Renal cortex interstitium (tissue), 11 donors: ENCODE measurements around the gene MPZL1. TPM values are rescaled to one million over a fixed set of nuclear protein-coding genes. Genes with fewer than 3 reads are reported as not detected.
"Not testable (repeated sequence)": the region's sequence is repeated elsewhere in the genome, so short reads cannot be mapped to it uniquely, and the experiment has no call there.

Source experiments
- DNase-seq, 11 donors: peaks; one replicate each; pipeline ENCODE4 v3.0.0-alpha.2; 2013; ENCODE audit warnings: low read depth in 9 of 11, low spot score in 4 of 11; ENCODE audit errors: extremely low read depth in 1 of 11
- polyA plus RNA-seq, 3 donors: library from polyadenylated mRNA; unstranded; fragments of 120-200 nt; gene quantifications; one replicate each; pipeline ENCODE4 v1.2.1, GENCODE V29; 2013; ENCODE audit not compliant: insufficient read length in 3 of 3

The MPZL1 gene
- polyA plus RNA-seq, 3 donors, result 119 to 148 (median 128) TPM

DNA sequence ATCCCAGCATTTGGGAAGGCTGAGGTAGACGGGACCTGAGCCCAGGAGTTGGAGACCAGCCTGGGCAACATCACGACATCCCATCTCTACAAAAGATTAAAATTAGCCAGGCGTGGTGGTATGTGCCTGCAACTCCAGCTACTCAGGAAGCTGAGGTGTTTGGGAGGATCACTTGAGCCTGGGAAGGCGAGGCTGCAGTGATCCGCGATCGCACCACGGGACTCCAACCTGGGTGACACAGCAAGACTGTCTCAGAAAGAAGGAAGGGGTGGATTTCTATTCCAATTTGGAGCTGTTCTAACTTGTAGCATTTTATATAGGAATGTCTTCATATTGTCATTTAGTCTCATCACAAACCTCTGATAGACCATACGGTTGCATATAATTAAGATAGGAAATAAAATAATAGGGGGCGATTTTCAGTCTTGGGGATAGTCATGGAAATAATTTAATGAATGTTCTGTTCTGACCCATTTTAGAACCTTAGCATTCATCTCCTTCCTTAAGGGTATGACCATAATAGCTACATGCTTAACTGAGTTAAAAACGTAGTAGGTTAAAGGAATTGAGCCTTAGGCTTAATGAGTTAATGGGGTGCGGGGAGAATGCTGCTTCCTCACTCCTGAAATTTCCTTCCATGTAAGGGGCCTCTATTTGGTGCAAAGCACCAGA is 99.0 kb downstream of the MPZL1 start:
- DNase-seq, result no peak

DNA sequence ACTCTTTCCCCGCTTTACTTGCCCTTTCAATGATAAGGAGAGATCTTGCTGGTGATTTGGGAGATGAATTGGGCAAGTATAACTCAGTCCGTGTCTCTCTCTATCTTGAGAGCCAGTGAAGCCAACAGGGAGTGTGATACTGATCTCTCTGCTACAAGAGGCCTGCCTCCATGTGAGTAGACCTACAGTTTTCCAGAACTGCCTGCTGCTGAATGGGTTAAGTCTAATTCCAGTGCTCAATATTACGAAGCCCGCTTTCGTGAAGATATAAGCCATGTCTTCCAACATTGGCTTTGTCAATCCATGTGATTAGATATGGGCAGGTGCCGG is 99.5 kb downstream of the MPZL1 start:
- DNase-seq, result no peak

DNA sequence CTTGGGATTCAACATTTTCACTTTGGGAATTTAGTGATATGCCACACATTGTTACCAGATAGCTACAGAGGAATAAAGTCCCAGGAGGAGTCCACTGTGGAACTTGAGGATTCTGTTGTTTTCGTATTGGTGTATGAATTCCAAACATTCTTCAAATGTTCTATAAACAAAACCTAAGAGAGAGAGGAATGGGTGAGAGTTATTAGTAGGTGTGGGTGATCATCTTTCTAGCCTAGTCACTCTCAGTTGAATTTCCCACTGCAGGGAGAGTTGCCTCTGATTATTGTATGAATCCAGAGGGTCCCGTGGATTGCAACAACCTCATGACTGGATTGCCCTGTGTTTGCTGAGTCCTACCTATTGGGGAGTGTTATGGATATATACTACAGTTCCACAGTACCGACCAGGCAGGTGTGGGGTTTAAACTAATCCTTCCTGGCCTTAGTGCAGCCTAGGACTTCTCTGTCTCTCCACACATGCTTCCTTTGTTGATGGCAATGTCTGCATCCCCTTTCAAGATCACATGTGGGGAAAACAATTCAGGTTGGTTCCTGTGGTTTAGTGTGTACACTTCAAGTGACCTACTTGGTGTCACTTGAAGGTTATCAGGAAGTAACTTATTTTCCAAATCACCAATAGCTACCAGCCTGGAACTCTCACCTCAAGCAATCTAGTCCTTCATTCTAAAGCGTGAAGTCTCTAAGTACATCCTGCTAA is 100.3 kb downstream of the MPZL1 start:
- no peak for DNase-seq

DNA sequence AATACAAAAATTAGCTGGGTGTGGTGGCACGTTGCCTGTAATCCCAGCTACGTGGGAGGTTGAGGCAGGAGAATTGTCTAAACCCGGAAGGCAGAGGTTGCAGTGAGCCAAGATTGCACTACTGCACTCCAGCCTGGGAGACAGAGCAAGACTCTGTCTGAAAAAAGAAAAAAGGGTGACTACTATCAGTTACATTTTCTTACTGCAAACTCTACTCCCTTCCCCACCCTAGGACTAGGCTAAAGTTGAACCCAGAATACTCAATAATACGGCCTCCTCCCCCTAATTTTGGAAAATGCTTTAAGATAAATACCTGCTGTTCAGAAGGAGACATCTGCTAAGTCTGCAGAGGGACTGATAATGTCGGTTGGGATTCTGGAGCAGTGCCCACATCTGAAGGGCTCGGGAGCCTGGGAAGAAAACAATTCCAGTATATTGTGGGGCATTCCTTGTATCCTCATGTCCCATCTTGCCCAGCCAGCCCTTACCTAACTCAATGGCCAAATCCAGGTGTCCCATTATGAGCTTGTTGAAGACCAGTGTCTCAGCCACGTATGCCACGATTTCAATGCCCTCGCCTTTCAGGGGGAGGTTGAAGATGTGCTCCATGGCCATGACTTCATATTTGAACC is 102.5 kb downstream of the MPZL1 start:
- no peak for DNase-seq

DNA sequence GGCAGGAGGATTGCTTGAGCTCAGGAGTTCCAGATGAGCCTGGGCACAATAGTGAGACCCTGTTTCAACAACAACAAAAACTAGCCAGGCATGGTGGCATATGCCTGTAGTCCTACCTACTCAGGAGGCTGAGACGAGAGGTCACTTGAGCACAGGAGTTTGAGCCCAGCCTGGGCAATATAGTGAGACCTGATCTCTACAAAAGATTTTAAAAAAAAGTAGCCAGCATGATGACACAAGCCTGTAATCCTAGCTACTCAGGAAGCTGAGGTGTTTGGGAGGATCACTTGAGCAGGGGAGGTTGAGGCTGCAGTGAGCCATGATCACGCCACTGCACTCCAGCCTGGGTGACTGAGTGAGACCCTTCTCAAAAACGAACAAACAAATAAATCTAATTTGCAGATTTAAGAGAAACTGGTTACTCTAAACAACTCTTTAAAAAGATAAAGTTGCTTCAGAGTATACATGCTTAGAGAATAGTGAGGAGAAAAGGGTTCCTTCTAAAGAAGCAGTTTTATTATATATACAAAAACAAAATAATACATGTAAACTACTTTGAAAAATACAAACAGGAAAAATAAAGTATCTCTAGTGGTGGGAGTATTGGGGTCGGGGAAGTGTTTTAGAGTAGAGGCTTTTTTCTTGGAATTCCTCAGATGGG is 103.8 kb downstream of the MPZL1 start:
- DNase-seq, result no peak

DNA sequence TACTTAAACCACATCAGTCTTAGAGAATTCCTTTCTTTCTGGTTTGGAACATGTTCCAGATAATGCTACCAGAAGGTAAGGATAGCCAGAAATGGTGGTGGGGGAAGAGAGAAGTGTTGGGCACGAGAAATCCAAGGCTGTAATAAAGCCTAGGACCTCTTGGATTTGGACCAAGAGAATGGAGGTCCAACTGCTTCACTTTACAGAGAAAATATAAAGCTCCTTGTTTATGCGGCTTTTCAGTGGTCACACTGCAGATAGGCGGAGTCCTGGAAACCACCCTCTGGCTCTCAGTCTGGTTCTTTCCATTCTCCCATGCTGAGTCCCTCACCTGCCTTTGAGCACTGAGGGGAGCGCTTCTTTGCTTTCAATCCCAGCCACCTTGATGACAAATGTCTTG is 104.3 kb downstream of the MPZL1 start:
- DNase-seq, result no peak

DNA sequence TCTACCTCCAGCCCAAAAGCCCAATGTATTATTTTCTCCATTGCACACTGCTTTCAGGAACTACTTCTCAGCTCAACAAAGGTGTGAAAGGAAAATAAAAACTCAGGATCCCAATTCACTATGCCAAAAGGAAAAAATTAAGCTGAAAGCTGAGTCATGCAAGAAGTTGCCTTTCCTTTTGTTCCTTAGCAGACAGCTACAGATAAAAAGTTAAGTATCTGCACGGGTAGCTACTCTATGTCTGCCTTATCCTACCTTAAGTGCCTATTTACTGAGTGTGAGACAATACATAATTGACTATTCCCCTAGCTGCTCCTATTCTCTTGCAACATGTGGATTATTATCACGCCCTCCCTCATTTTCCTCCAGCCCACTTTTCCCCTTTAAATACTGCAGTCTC is 108.1 kb downstream of the MPZL1 start:
- no peak for DNase-seq

DNA sequence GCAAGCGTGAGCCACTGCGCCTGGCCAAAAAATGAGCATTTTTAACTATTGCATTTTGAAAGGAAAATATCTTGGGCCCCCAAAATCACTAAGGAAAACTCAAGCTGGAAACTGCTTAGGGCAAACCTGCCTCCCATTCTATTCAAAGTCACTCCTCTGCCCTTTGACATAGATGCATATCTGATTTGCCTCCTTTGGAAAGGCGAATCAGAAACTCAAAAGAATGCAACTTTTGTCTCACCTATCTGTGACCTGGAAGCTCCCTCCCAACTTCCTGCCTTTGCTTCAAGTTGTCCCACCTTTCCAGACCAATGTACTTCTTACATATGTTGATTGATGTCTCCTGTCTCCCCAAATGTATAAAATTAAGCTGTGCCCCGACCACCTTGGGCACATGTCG is 108.9 kb downstream of the MPZL1 start:
- not testable (repeated sequence) for DNase-seq

DNA sequence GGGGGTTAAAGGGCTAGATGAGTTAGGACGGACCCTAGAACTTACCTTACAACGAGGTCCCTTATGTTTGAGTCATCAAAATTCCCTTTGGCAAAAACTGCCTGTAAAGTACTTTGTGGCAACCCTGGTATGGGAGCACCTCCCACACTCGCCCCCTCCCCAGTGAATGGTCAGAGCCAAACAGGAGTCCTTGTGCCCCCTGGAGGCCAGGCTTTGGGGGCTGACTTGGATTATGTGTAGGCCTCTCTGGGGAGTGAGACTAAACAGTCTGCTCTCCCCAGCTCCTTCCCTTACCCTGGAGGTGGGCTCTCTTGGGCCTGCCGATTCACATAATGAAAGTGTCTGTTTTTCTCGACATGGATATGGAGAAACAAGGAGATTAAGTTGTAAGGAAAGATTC is 110.9 kb downstream of the MPZL1 start:
- no peak for DNase-seq

DNA sequence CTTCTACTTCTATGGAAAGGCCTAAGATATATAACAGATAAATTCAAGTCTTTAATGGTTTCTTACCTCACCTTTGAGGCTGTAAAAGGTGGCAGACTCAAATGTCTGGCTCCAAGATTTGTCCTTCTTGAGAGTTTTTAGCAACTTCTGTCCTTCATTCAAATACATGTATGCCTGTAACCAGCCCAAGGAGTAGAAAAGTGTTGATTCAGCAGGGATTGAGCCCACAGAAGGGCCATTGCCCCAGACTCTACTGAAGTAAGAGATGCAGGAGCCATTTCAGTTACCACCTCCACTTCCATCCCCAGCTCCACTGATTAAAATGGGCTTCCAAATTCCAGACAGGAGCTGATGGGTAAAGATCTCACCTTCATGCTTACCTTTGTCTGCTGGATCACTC is 112.1 kb downstream of the MPZL1 start:
- DNase-seq, result no peak

DNA sequence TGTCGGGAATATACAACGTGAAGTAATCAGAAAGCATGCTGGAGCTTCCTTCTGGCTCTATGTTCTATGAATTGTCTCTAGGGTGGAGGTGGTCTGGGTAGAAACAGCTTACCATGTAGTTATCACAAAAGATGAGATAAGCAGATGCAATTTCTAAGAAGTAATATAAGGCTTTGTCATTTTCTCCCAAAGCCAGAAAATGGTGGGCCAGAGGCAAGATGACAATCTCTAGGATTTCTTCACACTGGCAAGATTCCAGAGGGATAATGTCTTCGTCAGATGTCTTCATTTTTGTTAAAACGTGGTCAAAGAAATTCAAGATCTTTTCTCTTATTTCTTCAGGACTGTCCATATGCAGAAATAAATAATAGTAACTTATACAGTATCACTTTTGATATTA is 114.4 kb downstream of the MPZL1 start:
- no peak for DNase-seq

DNA sequence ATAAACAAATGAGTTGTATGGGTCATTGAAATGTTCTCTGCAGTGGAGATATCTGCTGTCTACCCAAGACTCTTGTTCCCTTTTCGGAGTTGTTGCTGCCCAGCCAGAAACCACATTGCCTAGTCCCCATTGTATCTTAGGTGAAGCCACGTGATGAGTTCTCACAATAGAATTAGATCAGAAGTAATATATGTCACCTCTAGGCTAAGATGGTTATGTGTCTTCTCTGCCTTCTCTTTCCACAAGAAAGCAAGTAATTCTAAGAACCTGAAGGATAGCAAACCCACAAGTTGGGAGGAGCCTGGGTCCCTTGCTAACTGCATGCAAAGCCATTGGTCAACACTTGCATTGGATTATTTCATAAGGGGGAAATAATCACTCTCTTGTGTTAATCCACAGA is 115.5 kb downstream of the MPZL1 start:
- no peak for DNase-seq

DNA sequence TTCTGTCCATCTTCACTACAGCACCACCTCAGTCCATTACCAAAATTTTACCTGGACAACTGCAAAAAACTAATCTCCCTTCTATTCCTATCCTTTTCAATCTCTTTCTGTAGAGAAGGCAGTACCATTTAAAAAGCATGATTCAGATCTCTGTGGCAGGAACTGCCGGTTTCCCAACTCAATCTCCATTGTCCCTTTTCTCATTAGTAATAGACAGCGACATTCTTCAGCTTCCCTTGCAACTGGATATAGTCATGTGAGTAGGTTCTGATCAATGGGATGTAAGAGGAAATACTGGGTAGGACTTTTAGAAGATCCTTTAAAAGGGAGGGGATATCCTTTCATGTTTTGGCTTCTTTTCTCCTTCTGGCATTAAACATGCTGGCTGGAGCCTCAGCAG is 117.2 kb downstream of the MPZL1 start:
- DNase-seq, result no peak

Other genes starting within 250 kb of the MPZL1 start
- gene CD247, start 203.5 kb upstream of the MPZL1 start, polyA plus RNA-seq, result under 1 TPM; 0.36 to 0.72 (median 0.50) TPM
- 100 to 1,000 TPM; 110 to 125 (median 114) TPM for gene CREG1, start 168.2 kb upstream of the MPZL1 start, polyA plus RNA-seq
- gene RCSD1, start 91.8 kb upstream of the MPZL1 start, polyA plus RNA-seq, result 10 to 100 TPM; 11.6 to 14.7 (median 13.2) TPM
- gene ADCY10, start 192.2 kb downstream of the MPZL1 start, polyA plus RNA-seq, result under 1 TPM; 0.37 to 0.73 (median 0.40) TPM
- 10 to 100 TPM; 79.2 to 85.6 (median 83.0) TPM for gene DCAF6, start 214.7 kb downstream of the MPZL1 start, polyA plus RNA-seq
- gene MPC2, start 215.1 kb downstream of the MPZL1 start, polyA plus RNA-seq, result 100 to 1,000 TPM; 191 to 200 (median 198) TPM